GM21737 (cell line): Measurements from ENCODE around the gene STAM.

Source experiments
- ATAC-seq: cut with Tn5 transposase; IDR thresholded peaks from one replicate; pipeline ENCODE4 v1.9.1; 2021; ENCODE audit warnings: mild to moderate bottlenecking, moderate library complexity; ENCODE audit not compliant: unreplicated experiment

Gene STAM

DNA sequence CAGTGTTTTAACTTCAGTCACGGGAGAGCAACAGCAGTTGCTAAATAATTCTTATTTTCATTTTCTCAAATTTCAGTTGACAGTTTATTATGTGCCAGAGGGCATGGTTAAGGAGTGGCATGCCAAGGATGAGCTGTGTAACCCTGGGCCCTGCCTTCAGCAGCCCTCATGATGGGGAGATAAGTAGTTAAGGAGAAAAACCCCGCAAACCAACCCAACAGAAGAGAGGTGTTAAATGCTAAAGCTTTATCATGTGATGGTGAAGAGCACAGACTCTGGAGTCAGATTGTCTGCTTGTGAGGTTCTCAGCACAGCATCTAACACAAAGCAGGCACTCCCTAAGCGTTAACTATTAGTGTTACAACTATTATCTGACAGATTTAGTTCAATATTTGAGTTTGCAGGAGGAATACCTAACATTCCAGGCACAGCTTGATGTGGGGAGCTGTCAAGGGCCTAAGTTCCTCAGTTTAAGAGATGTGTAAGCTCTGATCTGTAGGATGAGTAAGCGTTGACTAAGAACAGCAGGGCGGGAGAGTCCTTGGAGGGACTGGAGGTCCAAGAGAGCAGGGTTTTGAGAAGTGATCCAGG, 29.6 kb downstream of the STAM start:
- ATAC-seq = no peak

DNA sequence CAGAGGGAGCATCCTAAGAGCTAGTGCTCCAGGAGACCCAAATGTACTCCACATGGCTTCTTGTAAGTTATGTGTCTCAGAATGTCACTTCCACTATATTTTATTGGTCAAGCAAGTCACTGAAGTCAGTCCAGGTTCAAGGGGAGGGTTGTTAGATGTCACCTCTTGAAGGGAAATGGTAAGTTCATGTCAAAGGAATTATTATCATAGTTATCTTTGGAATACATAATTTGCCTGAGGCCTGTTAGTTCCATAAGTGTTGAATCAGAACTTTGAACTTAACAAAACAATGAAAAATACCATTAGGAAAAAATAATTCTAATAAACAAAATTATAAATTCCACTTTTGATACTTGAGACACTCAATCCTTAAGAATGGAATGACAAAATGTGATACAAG, 30.6 kb downstream of the STAM start:
- ATAC-seq = no peak

DNA sequence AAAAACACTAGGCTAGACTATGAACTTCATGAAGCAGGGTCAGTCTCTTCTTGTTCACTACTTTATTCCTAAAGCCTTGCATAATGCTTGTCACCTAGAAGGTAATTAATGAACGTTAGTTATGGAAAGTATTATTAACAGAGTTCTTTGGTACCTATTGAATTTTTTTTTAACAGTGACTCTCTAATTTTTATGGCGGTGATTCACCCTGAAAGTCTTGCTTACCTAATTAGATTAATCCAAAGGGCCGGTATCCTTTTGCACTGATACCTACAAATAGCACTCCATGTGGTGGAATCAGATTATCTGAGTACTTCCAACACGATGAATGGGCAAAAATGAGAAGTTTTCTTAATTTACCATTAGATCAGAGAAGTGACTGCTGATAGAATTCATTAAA, 31.7 kb downstream of the STAM start:
- no peak for ATAC-seq

DNA sequence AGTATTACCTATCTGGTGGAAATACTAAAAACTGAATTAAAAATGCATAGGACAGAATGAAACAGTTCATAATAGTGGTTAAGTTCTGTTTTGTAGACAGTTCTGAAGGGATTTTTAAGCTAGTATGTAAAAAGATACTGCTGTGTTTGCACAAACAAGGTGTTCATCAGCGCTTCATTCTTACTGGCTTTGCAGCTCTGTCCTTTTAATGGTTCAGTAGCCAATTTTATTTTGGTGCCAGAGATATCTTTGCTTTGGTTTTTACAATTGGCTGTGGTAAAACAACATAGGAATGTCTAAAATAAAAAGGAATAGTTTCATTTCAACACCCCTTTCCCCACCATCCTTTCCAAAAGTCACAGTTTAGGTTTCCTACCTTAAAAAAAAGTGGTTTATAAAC, 33.0 kb downstream of the STAM start:
- no peak for ATAC-seq

DNA sequence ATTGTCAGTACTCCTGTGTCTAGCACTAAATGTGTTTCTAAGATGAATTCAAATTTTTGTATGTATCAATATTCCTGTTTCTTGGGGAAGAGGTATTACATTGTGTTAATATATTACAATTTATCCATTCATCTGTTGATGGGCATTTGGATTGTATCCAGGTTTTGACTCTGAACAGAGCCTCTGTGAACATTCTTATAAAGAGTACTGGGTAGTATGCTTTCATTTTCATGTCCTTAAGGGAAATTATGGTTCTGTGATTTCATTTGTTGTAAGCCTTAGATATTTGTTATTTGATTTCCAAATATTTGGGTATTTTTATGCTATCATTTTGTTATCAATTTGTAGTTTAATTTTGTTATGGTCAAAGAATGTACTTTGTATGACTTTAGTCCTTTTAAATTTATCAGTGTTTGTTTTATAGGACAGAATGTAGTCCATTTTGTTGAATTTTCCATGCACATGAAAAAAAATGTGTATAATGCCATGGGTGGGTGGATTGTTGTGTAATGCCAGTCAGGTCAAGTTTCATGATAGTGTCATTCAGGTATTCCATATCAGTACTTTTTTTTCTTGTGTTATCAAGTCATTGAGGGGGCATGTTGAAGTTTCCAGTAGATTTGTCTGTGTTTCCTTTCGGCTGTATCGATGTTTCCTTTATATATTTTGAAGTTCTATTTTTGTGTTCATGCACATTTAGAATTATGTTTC, 38.4 kb downstream of the STAM start:
- ATAC-seq = no peak

DNA sequence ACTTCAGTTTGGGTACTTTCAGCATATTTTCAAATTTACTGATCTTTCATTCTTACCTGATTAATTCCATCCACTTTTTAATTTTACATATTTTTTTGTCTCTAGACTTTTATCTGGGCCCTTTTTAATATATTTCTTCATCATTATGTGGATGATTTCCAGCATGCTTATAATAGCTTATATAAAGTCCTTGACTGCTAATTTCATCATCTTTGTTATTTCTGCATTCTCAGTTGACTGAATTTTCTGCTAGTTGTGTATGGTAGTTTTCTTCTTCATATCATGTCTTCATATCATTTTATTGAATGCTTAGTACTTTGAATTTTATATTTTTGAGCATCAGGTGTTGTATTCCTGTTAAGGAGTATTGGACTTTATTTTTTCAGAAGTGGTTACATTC, 39.6 kb downstream of the STAM start:
- ATAC-seq = no peak

DNA sequence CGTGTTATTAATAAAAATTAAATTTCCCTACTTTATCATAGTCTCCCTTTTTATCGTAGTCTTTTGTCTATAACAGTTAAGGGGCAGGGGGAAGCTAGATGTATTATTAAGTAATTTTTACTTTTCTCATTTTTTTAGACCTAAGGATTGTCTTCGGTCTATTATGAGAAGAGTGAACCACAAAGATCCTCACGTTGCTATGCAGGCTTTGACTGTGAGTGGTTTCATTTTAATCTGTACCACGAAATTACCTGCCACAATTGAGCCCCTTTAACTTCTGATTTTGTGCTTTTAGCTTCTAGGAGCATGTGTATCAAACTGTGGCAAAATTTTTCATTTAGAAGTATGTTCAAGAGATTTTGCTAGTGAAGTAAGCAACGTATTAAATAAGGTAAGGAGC, 40.6 kb downstream of the STAM start:
- ATAC-seq = peak; percentile 49

DNA sequence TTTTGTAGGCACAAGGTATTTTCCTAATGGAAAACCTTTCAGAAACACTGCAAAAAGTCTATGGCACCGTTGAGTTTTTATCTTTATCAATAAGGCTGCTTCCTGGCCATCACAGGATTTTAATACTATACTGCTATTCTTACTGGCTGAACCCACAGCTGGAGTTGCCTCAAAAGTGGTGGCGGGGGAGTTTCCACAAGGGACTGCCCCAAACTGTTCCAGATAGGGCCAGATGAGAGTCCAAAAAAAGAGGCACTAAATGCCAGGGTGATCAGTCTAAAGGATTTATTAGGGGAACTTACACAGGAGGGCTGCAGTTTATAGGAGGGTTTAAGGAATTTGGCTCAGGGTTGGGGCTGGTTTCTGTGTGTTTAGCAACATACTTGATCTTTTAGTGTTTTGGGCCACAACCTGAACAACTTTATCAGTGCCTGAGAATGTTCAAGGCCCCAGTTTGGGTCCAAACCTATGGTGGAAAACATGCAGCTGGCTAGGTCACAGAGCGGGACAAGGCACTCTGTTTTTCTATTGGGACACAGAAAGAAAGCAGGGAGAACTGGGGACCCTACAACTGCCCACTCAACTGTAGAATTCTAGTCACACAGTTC, 41.4 kb downstream of the STAM start:
- ATAC-seq = peak; percentile 56

DNA sequence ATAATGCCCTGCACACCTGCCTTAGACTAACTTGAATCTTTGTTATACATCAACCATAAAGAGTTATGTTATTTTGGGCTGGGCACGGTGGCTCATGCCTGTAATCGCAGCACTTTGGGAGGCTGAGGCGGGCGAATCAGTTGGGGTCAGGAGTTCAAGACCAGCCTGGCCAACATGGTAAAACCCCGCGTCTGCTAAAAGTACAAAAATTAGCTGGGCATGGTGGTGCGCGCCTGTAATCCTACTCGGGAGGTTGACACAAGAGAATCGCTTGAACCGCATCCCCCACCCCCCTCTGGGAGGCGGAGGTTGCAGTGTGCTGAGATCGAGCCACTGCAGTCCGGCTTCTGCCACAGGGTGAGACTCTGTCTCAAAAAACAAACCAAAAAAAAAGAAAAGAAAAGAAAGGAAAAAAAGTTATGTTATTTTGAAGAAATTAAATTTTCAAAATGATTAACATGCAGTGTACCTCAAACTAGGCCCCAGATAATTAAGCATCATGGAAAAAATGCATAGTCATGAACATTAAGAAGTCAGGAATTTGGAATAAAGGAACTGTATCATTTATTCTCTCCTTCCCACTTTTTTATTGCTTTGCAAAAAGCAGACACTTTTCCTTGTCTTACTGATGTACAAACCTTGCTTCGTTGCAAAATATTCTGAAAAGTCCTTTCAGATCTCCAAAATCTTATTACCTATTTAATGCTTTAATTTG, 43.3 kb downstream of the STAM start:
- ATAC-seq = no peak

DNA sequence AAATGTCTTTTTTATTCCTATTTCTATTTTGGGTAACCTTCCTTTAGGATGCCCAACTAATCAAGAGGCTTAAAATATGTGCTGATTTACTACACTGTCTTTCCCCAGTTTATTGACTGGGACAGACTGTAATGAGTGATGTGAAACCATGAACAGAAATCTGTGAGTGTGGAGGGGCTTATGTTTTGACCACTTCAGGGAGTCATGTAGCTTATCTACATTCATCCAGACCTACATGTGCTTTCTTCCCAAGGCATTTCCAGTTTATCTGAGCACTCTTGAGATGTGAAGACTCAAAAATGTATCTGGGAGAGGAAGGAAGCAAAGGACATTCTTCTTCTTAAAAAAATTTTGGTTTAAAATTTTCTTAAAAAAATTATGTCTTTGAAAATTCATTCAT, 45.2 kb downstream of the STAM start:
- ATAC-seq = no peak

DNA sequence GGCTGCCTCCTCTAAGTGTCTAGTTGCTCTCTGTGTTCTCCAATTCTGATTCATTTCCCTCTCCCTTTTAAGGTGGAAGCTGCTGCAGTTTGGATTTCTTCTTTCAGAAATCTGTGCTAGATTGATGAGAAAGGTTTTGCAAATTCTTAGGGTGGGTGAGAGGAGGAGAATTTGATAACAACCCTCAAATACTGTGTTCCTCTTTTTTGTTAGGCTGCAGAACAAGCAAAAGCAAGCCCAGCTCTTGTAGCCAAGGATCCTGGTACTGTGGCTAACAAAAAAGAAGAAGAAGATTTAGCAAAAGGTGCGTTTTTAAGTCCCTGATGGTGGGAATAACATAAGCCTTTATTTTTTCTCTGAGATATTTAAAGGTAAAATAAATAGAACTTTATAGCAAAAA, 49.1 kb downstream of the STAM start:
- ATAC-seq = no peak

DNA sequence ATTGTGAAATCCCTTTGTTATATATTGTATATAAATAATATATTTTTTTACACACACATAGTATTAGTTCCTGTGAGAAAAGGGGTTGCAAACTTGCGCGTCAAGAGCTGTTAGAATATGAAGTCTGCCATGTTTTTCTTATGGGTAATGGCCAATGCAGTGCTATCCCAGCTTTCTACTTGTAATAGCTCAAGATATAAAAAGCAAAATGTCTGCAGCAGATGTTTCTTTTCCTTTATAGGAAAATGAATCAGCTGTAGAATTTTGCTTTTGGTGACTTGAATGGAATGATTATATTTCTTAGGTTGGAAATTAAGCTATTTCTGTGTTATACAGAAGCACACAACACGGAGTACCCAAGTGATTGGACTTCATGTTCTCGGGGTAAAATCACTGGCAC, 54.7 kb downstream of the STAM start:
- ATAC-seq = no peak

DNA sequence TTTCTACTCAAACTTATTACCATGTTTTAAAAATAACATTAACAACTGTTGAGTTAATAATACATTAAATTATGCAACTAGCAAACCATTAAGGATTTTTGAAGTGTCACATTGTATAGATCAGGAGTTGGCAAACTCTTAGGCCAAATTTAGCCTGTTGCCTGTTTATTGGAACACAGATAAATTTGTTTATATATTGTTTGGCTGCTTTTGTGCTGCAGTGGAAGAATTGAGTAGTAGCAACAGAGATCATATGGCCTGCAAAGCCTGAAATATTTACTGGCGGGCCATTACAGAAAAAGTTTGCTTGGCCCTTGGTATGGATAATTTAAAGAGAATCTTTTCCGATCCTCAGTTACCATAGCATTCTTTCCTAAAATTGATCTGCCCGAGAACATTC, 57.4 kb downstream of the STAM start:
- no peak for ATAC-seq

DNA sequence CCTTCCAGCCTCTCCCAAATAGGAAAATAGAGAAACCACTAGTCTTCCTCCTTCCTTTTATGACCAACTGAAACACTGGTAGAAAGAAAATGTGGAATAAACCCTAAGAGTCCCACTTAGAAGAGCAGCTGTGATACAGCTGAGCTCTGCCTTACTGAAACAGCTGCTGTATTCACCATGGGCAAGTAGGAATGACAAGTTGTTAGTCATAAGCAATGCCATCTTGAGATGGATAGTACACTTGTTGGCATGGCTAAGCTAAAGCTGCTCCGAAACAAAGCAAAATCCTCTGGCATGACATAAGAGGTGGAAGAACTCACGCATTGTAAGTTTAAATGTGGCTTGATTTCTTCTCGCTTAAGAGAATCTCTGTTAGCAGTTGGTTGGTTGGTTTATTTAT, 59.8 kb downstream of the STAM start:
- ATAC-seq = no peak

DNA sequence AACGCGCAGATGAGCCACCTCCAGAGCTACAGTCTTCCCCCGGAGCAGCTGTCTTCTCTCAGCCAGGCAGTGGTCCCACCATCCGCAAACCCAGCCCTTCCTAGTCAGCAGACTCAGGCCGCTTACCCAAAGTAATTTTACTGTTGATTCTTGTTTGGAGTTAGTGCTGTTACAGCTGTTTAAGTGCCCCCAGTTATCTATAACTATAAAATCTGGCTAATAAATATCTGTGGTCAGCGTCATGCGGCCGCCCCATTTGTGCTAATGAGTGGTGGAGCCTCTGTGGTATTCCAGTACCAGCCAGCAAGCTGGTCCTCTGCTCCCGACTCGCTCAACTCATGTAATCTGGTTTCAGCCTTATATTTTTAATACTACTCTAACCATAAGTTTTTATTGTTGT, 64.9 kb downstream of the STAM start:
- ATAC-seq = no peak

DNA sequence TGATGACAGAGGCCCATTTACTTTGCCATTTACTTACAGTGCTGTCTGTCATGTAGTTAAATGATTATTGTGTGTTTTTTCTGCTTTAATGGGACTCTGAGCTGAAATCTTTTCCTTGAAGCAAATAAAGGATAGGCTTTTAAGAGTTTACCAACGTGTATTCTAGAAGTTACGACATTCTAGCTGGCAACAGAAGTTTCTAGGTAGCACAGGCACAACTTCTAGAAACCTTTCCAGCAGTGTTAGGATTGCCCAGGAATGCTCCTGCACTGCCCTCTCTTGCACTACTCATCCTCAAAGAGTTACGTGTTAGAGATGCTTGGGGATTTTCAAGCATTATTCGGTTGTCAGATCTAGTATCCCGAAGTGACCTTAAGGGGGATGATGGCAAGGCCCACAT, 65.5 kb downstream of the STAM start:
- ATAC-seq = no peak

DNA sequence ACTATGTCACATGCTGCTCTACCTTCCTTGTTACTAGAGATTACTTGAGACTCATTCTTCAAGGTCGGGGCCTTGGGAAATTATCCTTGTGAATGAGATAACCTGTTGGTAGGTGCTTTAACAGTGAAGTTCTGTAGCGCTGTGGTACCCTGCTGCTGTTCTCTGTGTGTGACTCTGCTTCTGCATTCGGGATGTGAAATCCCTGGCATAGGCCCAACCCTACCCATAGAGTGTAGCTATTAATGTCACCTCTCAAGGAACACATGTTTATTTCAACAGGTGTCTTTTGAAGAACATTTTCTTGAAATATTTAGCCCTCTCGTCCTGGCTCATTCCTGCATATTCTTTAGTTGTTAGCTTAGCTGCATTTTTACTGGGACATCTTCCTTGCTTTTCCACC, 66.2 kb downstream of the STAM start:
- ATAC-seq = no peak

DNA sequence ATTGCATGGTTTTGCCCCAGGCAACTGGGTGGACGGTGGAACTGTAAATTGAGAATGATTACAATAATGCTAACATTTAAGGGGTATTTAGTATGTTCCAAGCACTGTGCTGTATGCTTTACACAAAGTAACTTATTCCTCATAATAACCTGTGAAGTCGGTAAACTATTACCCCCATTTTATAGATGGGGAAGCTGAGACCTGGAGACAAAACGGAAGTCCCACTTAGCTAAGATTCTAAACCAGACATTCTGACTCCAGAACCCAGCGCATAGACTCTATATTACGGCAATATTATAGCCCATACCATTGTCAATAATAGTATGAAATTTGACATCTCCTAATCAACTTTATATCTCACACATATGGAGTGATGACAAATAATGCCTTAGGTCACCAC, 68.1 kb downstream of the STAM start:
- ATAC-seq = no peak

DNA sequence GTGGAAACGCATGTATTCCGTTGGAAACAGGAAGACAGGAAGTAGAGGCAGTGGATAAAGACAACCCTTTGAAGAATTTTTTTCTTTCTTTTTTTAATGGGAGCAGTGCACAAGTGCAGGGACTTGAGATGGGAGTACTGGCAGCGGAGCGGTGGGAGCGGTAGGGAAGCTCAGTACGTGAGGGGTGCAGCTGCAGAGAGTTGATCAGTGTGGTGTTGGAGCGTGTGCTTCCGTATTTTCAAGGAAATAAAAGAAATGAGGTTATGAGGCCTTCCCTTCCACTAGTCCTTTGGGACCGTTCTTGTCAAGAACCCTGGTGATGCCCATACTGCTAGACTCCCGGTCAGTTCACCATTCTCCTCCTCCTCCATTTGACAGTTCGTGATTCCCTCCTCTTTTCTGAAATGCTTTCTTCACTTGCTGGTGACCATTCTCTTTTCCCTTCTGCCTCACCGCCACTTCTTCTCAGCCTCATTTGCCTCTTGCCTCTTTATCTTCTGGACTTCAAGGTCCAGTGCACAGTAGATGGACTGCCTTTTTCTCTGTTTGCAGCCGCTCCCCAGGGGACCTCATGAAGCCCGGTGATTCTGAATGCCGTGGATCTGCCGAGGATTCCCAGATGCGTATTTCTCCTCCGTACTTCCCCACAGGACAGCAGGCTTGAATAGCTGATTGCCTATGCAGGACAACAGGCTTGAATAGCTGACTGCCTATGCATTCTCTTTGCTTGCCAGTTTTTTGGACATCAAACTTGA, 68.9 kb downstream of the STAM start:
- no peak for ATAC-seq

DNA sequence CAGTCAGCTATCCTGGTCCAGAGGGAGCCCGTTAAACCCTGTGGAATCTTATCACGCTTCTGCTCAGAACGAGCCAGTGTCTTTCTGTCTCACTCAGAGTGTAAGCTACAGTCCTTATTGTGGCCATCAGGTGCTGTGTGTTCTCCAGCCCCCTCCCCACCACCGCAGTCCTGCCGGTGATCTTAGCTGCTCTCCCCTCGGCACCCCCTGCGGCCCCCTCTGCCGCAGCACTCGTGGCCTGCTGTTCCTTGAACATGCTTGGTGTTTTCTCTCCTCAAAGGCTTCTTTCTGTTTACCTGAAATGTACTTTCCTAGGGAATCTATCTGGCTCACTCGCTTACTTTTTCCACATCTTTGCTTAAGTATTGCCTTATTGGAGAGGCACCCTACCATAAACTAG, 69.8 kb downstream of the STAM start:
- no peak for ATAC-seq

DNA sequence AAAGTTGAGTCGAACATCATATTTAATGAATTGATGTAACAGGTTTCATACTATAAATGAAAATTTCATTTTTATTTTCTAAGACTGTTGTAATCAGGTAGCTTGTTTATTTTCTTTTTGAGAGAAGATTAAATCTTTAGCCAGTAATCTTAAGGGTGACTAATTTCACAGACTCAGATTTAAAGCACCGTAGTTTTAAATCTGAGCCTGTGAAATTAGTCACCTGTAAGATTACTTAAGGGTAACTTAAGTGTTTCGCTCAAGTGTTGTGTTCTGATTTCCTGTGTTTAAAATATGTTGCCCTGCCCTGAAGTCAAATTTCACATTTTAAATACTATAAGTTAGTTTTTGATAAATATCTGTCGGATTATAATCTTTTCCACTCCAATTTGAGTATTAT, 72.2 kb downstream of the STAM start:
- no peak for ATAC-seq
